Measurements from ENCODE around the gene RANGRF. TPM values are rescaled to one million over a fixed set of nuclear protein-coding genes. Genes with fewer than 3 reads are reported as not detected.

RANGRF gene
- total RNA-seq, 1 donor from 2014 or later = 31.0 TPM

GRCh38 chr17:8256691-8257090, 31.8 kb upstream of the RANGRF start:
- H3K36me3 ChIP-seq = peaks cover 54% of the 10 kb centered on the region
- intact Hi-C loops (cut with DNase I) = no loop called here

GRCh38 chr17:8257801-8258200, 30.7 kb upstream of the RANGRF start:
- DNase-seq = no peak
- ATAC-seq = no peak
- no peak overlapping the region for H3K27ac ChIP-seq
- H3K36me3 ChIP-seq = peaks cover 54% of the 10 kb centered on the region
- intact Hi-C loops (cut with DNase I) = no loop called here
- H3K4me3 ChIP-seq = no peak overlapping the region
- no peaks in the 10 kb centered on the region for H3K4me1 ChIP-seq
- TF ChIP-seq CTCF (IDR thresholded peaks at IDR 0.05) = no peak
- no peaks in the 10 kb centered on the region for H3K9me3 ChIP-seq
- H3K27me3 ChIP-seq = no peaks in the 10 kb centered on the region

More at GRCh38 chr17:8256691-8257090, 31.8 kb upstream of the RANGRF start:
- H3K4me1 ChIP-seq = no peaks in the 10 kb centered on the region
- H3K27me3 ChIP-seq = no peaks in the 10 kb centered on the region
- DNase-seq (no peak), ATAC-seq (no peak)
- H3K9me3 ChIP-seq = no peaks in the 10 kb centered on the region
- no peak overlapping the region for H3K4me3 ChIP-seq
- TF ChIP-seq CTCF (IDR thresholded peaks at IDR 0.05) = no peak
- H3K27ac ChIP-seq = no peak overlapping the region

GRCh38 chr17:8264320-8264719, 24.1 kb upstream of the RANGRF start:
- DNase-seq (no peak), ATAC-seq (no peak)
- TF ChIP-seq CTCF (IDR thresholded peaks at IDR 0.05) = no peak

GRCh38 chr17:8264836-8265542, 23.5 kb upstream of the RANGRF start:
- no peaks in the 10 kb centered on the region for H3K27me3 ChIP-seq
- H3K36me3 ChIP-seq = peaks cover 45% of the 10 kb centered on the region
- no peaks in the 10 kb centered on the region for H3K4me1 ChIP-seq
- DNase-seq (no peak), ATAC-seq (no peak)
- H3K9me3 ChIP-seq = no peaks in the 10 kb centered on the region
- H3K27ac ChIP-seq = no peak overlapping the region
- no peak overlapping the region for H3K4me3 ChIP-seq
- intact Hi-C loops (cut with DNase I) = no loop called here
- TF ChIP-seq CTCF (IDR thresholded peaks at IDR 0.05) = no peak

More at GRCh38 chr17:8264320-8264719, 24.1 kb upstream of the RANGRF start:
- peaks cover 45% of the 10 kb centered on the region for H3K36me3 ChIP-seq
- no peaks in the 10 kb centered on the region for H3K27me3 ChIP-seq
- H3K4me1 ChIP-seq = no peaks in the 10 kb centered on the region
- H3K9me3 ChIP-seq = no peaks in the 10 kb centered on the region
- no peak overlapping the region for H3K4me3 ChIP-seq
- H3K27ac ChIP-seq = no peak overlapping the region
- intact Hi-C loops (cut with DNase I) = no loop called here

GRCh38 chr17:8266648-8267479, 21.6 kb upstream of the RANGRF start:
- no peak for TF ChIP-seq CTCF (IDR thresholded peaks at IDR 0.05)
- DNase-seq = no peak
- peak; percentile 11 for ATAC-seq
- H3K27ac ChIP-seq = no peak overlapping the region
- no peaks in the 10 kb centered on the region for H3K27me3 ChIP-seq
- intact Hi-C loops (cut with DNase I) = no loop called here
- peaks cover 30% of the 10 kb centered on the region for H3K36me3 ChIP-seq
- no peaks in the 10 kb centered on the region for H3K4me1 ChIP-seq
- no peaks in the 10 kb centered on the region for H3K9me3 ChIP-seq
- no peak overlapping the region for H3K4me3 ChIP-seq
